Smooth muscle cell of the pulmonary artery (primary cell): Measurements from ENCODE around the gene POMGNT2. TPM values are rescaled to one million over a fixed set of nuclear protein-coding genes. Genes with fewer than 3 reads are reported as not detected.

Experiments
- total RNA-seq: library from RNA; depleted of rRNA; stranded (reverse); fragments of >200 nt; gene quantifications from 2 replicates; pipeline ENCODE4 v1.2.3, GENCODE V29; 2014

The POMGNT2 gene
- 18.2 and 22.3 TPM in 2 replicates for total RNA-seq

GRCh38 chr3:43105596-43106292 is at the start of gene POMGNT2:
Gene POMGNT2, minus strand, starts transcription at chr3:43106079. Its CDS starts 24,648 bp downstream, at chr3:43081431.

Other genes starting within 250 kb of the POMGNT2 start
- not detected in 2 replicates for gene CYP8B1, start 230.2 kb downstream of the POMGNT2 start, total RNA-seq
- 0.59 and 2.3 TPM in 2 replicates for gene ZNF662, start 199.9 kb downstream of the POMGNT2 start, total RNA-seq
- gene GASK1A, start 126.8 kb downstream of the POMGNT2 start, total RNA-seq = 0.69 and 2.4 TPM in 2 replicates
- 15.9 and 17.1 TPM in 2 replicates for gene SNRK, start 180.5 kb upstream of the POMGNT2 start, total RNA-seq